Brain microvascular endothelial cell (primary cell): Measurements from ENCODE around the gene SEMA3F.

Experiments
- DNase-seq: peaks from one replicate; pipeline ENCODE4 v3.0.0-alpha.2; 2020
- H3K27ac ChIP-seq: fragments of 250-450 bp; sonication (Bioruptor Pico); 2 replicates; pipeline ENCODE4 v1.5.1; 2020; ENCODE audit warnings: mild to moderate bottlenecking, moderate library complexity
- H3K27me3 ChIP-seq: fragments of 250-450 bp; sonication (Bioruptor Pico); replicated peaks from 2 replicates; pipeline ENCODE4 v1.5.1; 2020; ENCODE audit warnings: mild to moderate bottlenecking
- H3K36me3 ChIP-seq: fragments of 250-450 bp; sonication (Bioruptor Pico); replicated peaks from 2 replicates; pipeline ENCODE4 v1.5.1; 2020; ENCODE audit warnings: mild to moderate bottlenecking
- H3K4me3 ChIP-seq: 2 replicates; pipeline ENCODE4 v1.5.1; 2011; ENCODE audit warnings: low read depth, mild to moderate bottlenecking, control low read depth, low read length, moderate library complexity
- CTCF ChIP-seq: IDR thresholded peaks from 2 replicates; pipeline ENCODE4 v1.5.1; 2011; ENCODE audit warnings: low read depth, mild to moderate bottlenecking, moderate library complexity, low read length, control low read depth, inconsistent platforms; ENCODE audit errors: missing control alignments
- in situ Hi-C: cut with HindIII; loops from 2 replicates; pipeline ENCODE4 v1.10.0; 2017; ENCODE audit warnings: low sequenced_read_pairs, low pct_ligation_motif_present

Gene SEMA3F

GRCh38 chr3:50165910-50166538 lies 10.9 kb downstream of the SEMA3F start:
- Histone ChIP-seq H3K27me3 (no peaks in the 10 kb centered on the region), H3K27ac (no peak overlapping the region), H3K4me3 (no peak overlapping the region), H3K36me3 (no peaks in the 10 kb centered on the region)
- no peak for TF ChIP-seq CTCF
- DNase-seq = no peak
- in situ Hi-C loops = no loop called here

DNA sequence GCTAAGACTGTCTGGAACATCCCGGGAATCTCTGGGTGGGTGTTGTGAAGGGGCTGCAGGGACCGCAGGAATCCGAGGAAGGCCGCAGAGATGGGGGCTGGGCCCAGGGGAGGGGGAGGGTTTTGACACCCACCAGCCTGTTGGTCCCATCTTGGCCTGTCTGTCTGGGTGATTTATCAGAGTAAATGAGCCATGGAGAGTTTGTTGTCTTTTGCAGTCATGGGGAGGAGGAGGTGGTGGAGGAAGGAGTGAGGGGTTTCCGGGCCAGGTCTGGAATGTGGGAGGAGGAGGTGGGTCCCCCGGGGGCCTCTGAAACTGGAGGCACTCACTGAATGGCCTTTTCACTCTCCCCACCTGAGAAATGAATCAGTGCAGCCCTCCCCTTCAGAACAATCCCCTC lies 11.5 kb downstream of the SEMA3F start:
- H3K27ac ChIP-seq = no peak overlapping the region
- no peak overlapping the region for H3K4me3 ChIP-seq
- in situ Hi-C loops = no loop called here
- no peak for DNase-seq
- TF ChIP-seq CTCF = no peak
- no peaks in the 10 kb centered on the region for H3K36me3 ChIP-seq
- H3K27me3 ChIP-seq = no peaks in the 10 kb centered on the region

DNA sequence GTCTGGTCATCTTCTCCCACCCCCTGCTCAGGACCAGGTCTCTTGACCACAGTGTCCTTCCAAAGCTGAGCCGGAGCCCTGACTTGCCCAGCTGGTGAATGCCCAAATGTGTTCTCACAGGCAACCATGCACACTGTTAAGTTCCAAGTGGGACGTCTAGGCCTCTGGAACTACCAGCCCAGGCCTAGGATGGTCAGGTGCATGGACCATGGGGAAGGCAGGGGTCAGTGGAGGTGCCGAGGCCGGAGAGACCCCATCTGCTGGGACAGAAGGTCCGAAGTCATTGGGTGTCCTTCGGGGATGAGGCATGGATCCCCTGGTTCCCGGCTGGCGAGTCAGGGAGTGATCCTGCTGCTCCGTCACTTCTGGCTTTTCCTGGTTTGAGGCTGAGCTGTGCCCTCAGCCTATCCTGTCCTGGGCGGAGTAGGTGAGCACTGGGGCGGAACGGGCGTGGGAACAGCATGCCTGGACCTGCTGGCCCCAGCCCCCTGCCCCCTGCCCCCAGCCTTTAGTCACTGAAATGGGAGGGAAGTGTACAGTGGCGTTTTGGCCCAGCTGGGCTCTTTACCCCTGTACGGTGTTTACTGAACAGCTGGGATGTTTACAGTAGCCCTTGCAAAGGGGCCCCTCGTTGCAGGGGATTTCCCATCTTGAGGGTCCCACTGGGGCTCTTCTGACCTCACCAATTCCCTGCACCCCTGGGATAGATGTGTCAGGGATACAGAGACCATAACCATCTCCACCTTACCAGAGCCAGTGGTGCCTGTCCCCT lies 12.1 kb downstream of the SEMA3F start:
- Histone ChIP-seq H3K27me3 (no peaks in the 10 kb centered on the region), H3K27ac (no peak overlapping the region), H3K36me3 (no peaks in the 10 kb centered on the region), H3K4me3 (no peak overlapping the region)
- no peak for TF ChIP-seq CTCF
- no peak for DNase-seq
- in situ Hi-C loops = no loop called here

- Histone ChIP-seq H3K36me3 (no peaks in the 10 kb centered on the region), H3K27ac (no peak overlapping the region), H3K4me3 (no peak overlapping the region), H3K27me3 (no peaks in the 10 kb centered on the region)
- TF ChIP-seq CTCF = no peak
- in situ Hi-C loops = no loop called here
- DNase-seq = no peak
Measured at GRCh38 chr3:50167841-50168209, 12.7 kb downstream of the SEMA3F start.

- no peaks in the 10 kb centered on the region for H3K36me3 ChIP-seq
- no peak for TF ChIP-seq CTCF
- no peaks in the 10 kb centered on the region for H3K27me3 ChIP-seq
- no peak overlapping the region for H3K27ac ChIP-seq
- in situ Hi-C loops = no loop called here
- no peak for DNase-seq
- no peak overlapping the region for H3K4me3 ChIP-seq
Measured at GRCh38 chr3:50168388-50168787, 13.3 kb downstream of the SEMA3F start.
